Activated naive CD8-positive, alpha-beta T cell treated with anti-CD3 and anti-CD28 coated beads, Interleukin-2, amount 50 U/mL, for 16 hours (primary cell): ENCODE data around the gene ZSCAN23.
"Not testable (repeated sequence)": the region's sequence is repeated elsewhere in the genome, so short reads cannot be mapped to it uniquely, and the experiment has no call there.

Experiments used
- DNase-seq: peaks from one replicate; pipeline ENCODE4 v3.0.0-alpha.2; 2020; ENCODE audit warnings: low read depth, low spot score

Gene ZSCAN23

GRCh38 chr6:28443112-28443773 is at the start of gene ZSCAN23:
Gene ZSCAN23, minus strand, starts transcription at chr6:28443491. Its CDS starts 7,225 bp downstream, at chr6:28436266.
- peak; percentile 78 for DNase-seq

GRCh38 chr6:28491984-28492317 is 48.7 kb upstream of the ZSCAN23 start:
- DNase-seq = no peak

- no peak for DNase-seq
Measured at GRCh38 chr6:28490205-28490890, 47.1 kb upstream of the ZSCAN23 start.

- no peak for DNase-seq
Measured at GRCh38 chr6:28489366-28490204, 46.3 kb upstream of the ZSCAN23 start.

- no peak for DNase-seq
Measured at GRCh38 chr6:28488916-28489365, 45.6 kb upstream of the ZSCAN23 start.

GRCh38 chr6:28486988-28487742 is 43.9 kb upstream of the ZSCAN23 start:
- no peak for DNase-seq

- no peak for DNase-seq
Measured at GRCh38 chr6:28486533-28486932, 43.2 kb upstream of the ZSCAN23 start.

- no peak for DNase-seq
Measured at GRCh38 chr6:28485482-28485881, 42.2 kb upstream of the ZSCAN23 start.

- DNase-seq = no peak
Measured at GRCh38 chr6:28480253-28480932, 37.1 kb upstream of the ZSCAN23 start.

GRCh38 chr6:28478518-28478917 is 35.2 kb upstream of the ZSCAN23 start:
- DNase-seq = no peak

- no peak for DNase-seq
Measured at GRCh38 chr6:28474441-28475219, 31.3 kb upstream of the ZSCAN23 start.

- DNase-seq = not testable (repeated sequence)
Measured at GRCh38 chr6:28469153-28469745, 26.0 kb upstream of the ZSCAN23 start.

- no peak for DNase-seq
Measured at GRCh38 chr6:28468056-28468455, 24.8 kb upstream of the ZSCAN23 start.

GRCh38 chr6:28462401-28462800 is 19.1 kb upstream of the ZSCAN23 start:
- DNase-seq = no peak

GRCh38 chr6:28458568-28458967 is 15.3 kb upstream of the ZSCAN23 start:
- DNase-seq = no peak

GRCh38 chr6:28449056-28449455 is 5.8 kb upstream of the ZSCAN23 start:
- DNase-seq = no peak

GRCh38 chr6:28447512-28447906 is 4.2 kb upstream of the ZSCAN23 start:
- not testable (repeated sequence) for DNase-seq

GRCh38 chr6:28446818-28447511 is 3.7 kb upstream of the ZSCAN23 start:
- no peak for DNase-seq

- not testable (repeated sequence) for DNase-seq
Measured at GRCh38 chr6:28444759-28445158, 1.5 kb upstream of the ZSCAN23 start.
